ENCODE measurements around the gene NXNL2. TPM values are rescaled to one million over a fixed set of nuclear protein-coding genes. Genes with fewer than 3 reads are reported as not detected.

NXNL2 gene
- 0.25 and 0.32 TPM in 2 replicates for total RNA-seq

GRCh38 chr9:88534456-88535225 is at the start of gene NXNL2:
Gene NXNL2 (plus strand): TSS chr9:88535178. CDS start chr9:88535435, 257 bp downstream.

Other genes starting within 250 kb of the NXNL2 start
- gene SPIN1, start 146.7 kb upstream of the NXNL2 start, total RNA-seq = 29.1 and 80.4 TPM in 2 replicates